Measurements from ENCODE around the gene IER5L.
A peak's percentile ranks its signal among the peaks of the same experiment; 100 is the strongest.

Gene IER5L

DNA sequence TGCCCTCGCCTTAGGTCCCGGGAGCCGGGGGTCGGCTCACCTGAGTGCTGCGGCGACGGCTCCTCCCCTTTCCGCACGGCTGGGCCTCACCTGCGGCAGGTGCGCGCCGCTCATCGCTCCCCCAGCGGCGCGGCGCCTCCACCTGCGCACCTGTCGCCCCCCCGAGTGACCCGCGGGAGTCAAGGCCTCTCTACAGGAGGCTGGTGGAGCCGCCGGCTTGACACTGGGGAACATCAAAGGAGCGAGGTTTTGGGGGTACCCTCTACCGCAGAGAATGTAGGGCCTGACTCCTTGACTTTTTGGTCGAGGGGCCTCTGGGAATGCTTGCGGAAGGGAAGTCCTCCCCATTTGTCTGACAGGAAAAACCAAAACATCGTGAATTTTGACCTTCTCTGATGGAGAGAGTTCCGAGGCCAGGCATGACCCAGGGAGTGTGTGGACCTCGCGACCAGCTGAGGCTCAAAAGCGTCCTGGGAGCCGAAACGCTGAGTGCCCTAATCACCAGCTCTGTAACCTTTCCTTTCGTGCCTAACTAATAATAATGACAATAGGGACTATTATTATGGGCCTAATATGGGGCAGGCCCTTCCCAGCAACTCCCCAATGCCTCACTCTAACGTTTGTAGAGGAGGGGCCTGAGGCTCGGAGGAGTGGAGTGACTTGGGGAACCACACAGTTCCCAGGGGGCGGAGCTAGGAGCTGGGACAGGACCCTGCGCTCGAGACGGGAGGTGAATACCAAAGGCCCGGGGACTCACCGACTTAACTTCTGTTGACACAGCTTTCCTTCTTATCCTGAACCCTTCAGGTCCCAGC lies 714 bp upstream of the IER5L start:
- TF ChIP-seq SIN3A (IDR thresholded peaks at IDR 0.05; ENCODE audit: borderline replicate concordance, insufficient read depth, low read length) (no peak), POLR2AphosphoS5 (IDR thresholded peaks at IDR 0.05; ENCODE audit: low read depth, low read length) (no peak), TAF1 (IDR thresholded peaks at IDR 0.05; ENCODE audit: borderline replicate concordance, insufficient read depth, low read length) (no peak), FOXP2 (optimal IDR thresholded peaks at IDR 0.05; ENCODE audit: borderline replicate concordance, extremely low read depth, extremely low read length, insufficient read depth) (no peak)
- TF ChIP-seq, protein P1, sequence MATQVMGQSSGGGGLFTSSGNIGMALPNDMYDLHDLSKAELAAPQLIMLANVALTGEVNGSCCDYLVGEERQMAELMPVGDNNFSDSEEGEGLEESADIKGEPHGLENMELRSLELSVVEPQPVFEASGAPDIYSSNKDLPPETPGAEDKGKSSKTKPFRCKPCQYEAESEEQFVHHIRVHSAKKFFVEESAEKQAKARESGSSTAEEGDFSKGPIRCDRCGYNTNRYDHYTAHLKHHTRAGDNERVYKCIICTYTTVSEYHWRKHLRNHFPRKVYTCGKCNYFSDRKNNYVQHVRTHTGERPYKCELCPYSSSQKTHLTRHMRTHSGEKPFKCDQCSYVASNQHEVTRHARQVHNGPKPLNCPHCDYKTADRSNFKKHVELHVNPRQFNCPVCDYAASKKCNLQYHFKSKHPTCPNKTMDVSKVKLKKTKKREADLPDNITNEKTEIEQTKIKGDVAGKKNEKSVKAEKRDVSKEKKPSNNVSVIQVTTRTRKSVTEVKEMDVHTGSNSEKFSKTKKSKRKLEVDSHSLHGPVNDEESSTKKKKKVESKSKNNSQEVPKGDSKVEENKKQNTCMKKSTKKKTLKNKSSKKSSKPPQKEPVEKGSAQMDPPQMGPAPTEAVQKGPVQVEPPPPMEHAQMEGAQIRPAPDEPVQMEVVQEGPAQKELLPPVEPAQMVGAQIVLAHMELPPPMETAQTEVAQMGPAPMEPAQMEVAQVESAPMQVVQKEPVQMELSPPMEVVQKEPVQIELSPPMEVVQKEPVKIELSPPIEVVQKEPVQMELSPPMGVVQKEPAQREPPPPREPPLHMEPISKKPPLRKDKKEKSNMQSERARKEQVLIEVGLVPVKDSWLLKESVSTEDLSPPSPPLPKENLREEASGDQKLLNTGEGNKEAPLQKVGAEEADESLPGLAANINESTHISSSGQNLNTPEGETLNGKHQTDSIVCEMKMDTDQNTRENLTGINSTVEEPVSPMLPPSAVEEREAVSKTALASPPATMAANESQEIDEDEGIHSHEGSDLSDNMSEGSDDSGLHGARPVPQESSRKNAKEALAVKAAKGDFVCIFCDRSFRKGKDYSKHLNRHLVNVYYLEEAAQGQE (IDR thresholded peaks at IDR 0.05; ENCODE audit: insufficient read depth in 1 of 2, low read depth in 2 of 2, low read length in 2 of 2), result no peak

DNA sequence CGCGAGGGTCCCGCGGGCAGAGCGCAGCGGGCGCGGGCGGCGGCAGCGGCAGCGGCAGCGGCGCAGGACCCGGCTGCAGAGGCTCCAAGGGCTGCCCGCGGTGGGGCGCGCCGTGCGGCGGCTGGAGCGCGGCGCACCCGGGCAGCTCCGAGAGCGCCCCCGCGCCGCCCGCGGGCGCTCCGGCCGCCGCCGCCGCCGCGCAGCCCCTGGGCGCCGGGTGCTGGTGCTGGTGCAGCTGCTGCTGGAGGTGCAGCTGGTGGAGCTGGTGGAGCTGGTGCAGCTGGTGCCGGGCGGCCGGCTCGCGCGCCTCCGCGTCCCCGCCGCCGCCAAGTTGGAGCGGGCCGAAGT lies 644 bp downstream of the IER5L start:
- TF ChIP-seq TAF1 (IDR thresholded peaks at IDR 0.05; ENCODE audit: borderline replicate concordance, insufficient read depth, low read length), result no peak

DNA sequence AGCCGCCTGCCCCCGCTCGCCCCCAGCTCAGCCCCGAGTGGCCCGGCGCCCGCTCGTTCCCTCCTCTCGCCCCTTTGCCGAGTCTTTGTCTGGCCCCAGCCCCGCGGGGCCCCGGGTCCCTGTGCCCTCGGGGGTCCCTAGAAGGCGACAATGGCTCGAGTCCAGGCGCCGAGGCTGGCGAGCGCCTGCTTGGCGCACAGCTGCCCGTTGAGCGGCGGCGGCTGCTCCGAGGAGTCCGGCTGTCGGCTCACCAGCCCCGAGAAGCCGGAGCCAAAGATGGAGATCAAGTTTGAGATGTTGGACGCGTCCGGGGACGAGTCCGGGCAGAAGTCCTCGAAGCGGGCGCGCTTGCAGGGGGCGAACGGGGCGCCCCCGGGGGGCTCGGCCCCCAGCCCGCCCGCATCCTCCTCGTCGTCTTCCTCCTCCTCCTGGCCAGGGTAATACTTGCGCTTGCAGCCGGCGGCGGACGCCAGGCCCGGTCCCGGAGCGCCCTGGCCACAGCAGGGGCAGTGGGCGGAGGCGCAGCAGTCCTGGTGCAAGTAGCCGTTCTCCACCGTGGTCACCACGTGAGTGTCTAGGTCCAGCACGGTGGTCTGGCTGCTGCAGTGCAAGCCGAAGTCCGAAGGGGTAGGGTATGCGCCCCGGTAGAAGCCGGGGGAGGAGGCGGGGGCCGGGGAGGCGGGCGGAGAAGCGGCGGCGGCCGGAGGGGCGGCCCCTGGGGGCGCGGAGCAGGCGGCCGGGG lies 1.2 kb downstream of the IER5L start:
- no peak for TF ChIP-seq TAF1 (IDR thresholded peaks at IDR 0.05; ENCODE audit: borderline replicate concordance, insufficient read depth, low read length)
- TF ChIP-seq, protein P1 (IDR thresholded peaks at IDR 0.05; ENCODE audit: insufficient read depth in 1 of 2, low read depth in 2 of 2, low read length in 2 of 2), result no peak
- no peak for TF ChIP-seq POLR2AphosphoS5 (IDR thresholded peaks at IDR 0.05; ENCODE audit: low read depth, low read length)
- no peak for TF ChIP-seq FOXP2 (optimal IDR thresholded peaks at IDR 0.05; ENCODE audit: borderline replicate concordance, extremely low read depth, extremely low read length, insufficient read depth)
- TF ChIP-seq SIN3A (IDR thresholded peaks at IDR 0.05; ENCODE audit: borderline replicate concordance, insufficient read depth, low read length), result no peak

DNA sequence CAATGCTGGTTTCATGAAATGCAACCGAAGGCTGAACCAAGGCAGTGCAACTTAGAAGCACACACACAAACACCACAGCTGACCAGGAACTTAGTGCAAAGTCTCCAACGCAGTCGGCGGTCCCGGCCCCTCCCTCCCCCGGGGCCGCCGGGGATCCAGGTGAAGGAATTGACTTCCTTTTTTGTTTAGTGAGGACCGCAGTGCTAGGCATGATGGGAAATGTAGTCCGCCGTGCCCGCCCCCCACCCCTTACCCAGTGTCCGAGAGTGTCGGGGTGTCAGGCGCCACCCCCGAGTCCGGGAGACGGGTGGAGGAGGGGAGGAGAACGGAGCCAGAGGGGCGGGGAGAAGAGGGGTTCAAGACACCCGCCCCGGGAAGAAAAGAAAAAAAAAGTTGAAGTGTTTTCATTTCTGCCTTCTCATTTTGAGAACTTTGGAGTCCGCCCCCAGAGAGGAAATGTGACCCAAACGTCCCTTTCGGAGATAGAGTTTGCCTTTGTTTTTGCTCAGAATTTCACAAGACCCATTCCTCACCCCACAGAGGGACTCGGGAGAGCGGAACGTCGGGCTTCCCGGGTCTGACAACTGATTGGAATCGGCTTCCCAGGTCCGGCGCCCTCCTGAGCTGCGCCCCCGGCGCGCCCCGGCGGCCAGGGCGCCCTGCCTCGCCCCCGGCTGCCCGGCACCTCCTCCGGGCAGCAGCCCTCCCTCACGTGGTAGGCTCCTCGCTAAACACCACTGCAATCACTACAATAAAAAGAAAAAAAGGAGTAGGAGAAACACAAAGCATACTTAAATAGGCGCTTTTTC lies 2.0 kb downstream of the IER5L start:
- TF ChIP-seq TAF1 (IDR thresholded peaks at IDR 0.05; ENCODE audit: borderline replicate concordance, insufficient read depth, low read length) (no peak), POLR2AphosphoS5 (IDR thresholded peaks at IDR 0.05; ENCODE audit: low read depth, low read length) (0 out of 2 replicates have a peak, but pooled peaks have one; percentile 38)

DNA sequence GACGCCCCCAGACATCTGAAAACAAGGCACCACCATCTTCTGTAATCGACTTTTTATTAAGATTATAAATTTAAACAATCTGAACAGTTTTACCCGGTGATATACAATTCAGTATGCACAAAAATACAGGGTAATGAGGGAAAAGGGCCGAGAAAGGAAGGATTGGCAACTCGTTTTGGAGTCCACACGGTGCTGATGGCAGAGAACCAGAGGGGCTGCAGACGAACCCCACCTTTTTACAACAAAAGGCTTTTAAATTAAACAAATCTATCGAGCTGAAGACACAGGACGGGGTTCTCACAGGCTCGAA lies 2.6 kb downstream of the IER5L start:
- TF ChIP-seq FOXP2 (optimal IDR thresholded peaks at IDR 0.05; ENCODE audit: borderline replicate concordance, extremely low read depth, extremely low read length, insufficient read depth), result no peak
- TF ChIP-seq, protein P1 (IDR thresholded peaks at IDR 0.05; ENCODE audit: insufficient read depth in 1 of 2, low read depth in 2 of 2, low read length in 2 of 2), result no peak
- TF ChIP-seq POLR2AphosphoS5 (IDR thresholded peaks at IDR 0.05; ENCODE audit: low read depth, low read length), result no peak
- no peak for TF ChIP-seq SIN3A (IDR thresholded peaks at IDR 0.05; ENCODE audit: borderline replicate concordance, insufficient read depth, low read length)
- no peak for TF ChIP-seq TAF1 (IDR thresholded peaks at IDR 0.05; ENCODE audit: borderline replicate concordance, insufficient read depth, low read length)
